Effector CD4-positive, alpha-beta T cell (primary cell): Measurements from ENCODE around the gene GLRA2.
"Not testable (repeated sequence)": the region's sequence is repeated elsewhere in the genome, so short reads cannot be mapped to it uniquely, and the experiment has no call there.

Experiments used
- DNase-seq: peaks from one replicate; pipeline ENCODE4 v3.0.0-alpha.2; 2020

GLRA2 gene

DNA sequence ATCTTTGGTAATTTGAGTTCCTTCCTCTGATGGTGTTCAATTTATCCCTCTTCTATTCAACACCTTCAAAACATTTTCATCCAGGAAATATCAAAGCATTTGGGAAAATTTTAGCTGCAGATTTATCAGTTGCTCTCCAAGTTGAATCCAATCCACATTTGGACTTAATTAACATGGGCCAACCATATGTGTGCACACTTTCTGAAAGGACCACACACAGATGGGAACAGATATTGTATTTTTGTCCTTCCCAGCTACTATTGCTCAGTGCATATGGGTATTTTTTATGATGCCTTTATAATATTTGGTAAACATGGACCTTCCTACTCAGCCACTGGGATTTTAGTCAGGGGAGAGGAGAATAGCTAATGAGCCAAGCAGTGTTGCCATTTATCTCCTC is 65.2 kb downstream of the GLRA2 start:
- DNase-seq = no peak

DNA sequence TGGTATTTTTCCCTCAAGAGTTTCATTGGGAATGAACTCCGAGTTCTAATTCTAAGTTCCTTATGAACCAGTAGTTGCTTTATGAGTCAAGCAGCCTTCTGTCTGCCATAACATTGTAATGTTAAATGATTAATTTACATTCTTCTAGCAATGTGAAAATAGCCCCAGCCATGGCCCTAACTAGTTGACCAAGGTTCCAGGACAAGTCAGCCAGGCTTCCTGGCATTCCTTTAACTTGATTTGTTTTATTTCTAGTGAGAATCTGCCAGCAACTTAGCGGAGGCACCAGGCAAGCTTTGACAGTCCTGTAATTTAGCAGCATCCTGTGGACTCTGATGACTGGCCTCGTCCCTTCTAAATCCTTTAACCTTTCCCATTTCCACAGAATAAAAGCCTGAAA is 69.0 kb downstream of the GLRA2 start:
- DNase-seq = no peak

DNA sequence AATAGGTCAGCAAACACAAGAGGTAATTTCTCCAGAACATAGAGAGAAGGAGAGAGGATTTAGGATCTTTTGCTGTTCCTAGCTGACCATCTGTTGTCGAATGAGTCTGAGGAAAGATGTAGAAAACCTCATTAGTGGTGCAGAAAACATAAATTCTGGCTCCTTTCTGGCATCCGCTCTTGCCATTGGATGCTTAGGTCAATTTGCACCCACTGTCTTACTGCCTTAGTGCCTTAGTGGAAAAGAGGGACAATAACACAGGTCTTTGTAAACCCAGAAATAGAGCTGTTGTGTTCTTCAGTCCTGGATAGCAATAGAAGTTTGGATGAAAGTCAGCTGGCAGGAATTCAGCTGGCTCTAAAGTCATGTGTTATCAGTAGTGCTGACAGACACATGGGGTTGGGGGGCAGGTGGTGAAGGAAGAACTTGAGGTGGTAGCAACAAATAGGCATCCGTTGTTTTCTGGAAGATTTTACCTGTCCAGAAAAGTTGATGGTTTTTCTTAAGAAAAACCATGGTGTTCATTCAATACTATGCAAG is 78.2 kb downstream of the GLRA2 start:
- DNase-seq = no peak

DNA sequence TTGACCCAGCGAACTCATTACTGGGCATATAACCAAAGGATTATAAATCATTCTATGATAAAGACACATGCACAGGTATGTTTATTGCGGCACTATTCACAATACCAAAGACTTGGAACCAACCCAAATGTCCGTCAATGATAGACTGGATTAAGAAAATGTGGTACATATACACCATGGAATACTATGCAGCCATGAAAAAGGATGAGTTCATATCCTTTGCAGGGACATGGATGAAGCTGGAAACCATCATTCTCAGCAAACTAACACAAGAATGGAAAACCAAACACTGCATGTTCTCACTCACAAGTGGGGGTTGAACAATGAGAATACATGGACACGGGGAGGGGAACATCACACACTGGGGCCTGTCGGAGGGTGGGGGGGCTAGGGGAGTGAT is 83.1 kb downstream of the GLRA2 start:
- not testable (repeated sequence) for DNase-seq

DNA sequence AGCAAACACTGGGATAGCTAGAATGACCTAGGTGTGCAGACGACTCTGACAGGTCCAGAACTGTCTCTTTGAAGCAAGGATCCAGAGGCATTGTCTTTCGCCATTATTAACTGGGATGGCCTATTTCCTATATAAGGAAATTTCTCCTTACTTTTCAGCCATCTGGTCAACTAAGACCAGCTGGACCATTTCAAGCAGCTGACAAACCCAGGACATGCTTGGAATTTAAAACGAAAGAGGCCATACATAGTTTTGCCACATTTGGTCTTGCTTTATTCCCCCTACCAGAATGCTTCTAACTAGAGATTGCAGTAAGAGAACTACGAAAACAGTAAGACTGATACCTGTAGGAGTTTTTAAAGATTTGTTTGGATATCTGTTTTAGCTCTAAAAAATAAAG is 87.0 kb downstream of the GLRA2 start:
- DNase-seq = no peak

DNA sequence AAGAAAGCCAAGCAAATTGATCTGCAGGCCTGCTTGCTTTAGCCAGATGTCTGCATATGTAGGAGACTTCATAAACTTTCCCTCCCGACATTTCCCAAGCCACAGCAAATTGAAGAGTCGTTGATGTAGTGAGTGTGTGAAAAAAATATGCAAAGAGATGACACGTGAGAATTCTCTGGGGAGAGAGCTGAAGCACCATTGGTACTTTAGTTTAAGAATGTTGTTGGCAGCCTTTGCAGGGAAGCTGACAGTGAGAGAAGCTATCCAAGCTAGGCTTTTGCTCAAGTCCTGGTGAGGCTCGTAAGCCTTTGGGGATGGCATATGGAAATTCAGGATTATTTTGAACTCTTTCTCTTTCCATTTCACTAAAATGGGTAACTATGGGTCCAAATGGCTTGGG is 87.5 kb downstream of the GLRA2 start:
- DNase-seq = no peak

DNA sequence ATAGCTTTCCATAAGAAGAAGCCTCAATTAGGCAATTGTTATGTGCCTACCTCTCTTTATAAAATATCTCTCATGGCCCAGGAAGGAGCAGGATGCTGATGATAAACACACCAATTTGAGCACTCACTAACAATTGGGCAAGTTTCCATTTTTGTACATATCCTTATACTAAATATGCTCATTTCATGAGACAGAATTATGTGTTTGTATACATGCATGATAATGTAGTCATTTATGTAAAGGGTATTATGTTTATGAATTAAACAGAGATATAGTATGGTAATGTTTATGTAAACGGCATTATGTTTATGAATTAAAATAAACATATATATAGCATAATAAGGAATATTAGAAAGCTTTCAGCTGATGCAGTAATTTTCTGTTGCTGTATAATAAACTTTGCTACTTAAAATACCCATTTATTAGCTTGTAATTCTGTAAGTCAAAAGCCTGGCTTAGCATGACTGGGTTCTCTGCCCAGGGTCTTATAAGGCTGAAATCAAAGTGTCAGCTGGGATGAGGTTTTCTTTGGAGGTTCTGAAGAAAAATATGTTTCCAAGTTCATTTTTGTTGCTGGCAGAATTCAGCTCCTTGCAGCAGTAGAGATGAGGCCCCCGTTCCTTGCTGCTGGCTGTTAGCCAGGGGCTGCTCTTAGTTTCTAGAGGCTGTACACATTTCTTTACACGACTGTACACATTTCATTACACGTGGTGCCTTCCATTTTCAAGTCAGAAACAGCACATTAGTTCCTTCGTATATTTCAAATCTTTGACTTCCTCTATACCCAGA is 89.0 kb downstream of the GLRA2 start:
- no peak for DNase-seq

DNA sequence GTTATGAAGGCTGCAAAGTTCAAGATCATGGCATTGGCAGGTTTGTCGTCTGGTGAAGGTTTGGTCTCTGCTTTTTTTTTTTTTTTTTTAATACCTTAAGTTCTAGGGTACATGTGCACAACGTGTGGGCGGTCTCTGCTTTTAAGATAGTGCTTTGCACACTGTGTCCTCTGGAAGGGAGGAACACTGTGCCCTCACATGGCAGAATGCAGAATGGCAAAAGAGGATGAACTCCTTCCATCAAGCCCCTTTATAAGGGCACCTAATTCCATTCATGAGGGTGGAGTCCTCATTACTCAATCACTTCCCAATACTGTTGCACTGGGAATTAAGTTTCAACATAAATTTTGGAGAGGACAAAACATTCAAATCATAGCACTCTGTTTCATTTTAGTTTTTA is 101.4 kb downstream of the GLRA2 start:
- DNase-seq = no peak

DNA sequence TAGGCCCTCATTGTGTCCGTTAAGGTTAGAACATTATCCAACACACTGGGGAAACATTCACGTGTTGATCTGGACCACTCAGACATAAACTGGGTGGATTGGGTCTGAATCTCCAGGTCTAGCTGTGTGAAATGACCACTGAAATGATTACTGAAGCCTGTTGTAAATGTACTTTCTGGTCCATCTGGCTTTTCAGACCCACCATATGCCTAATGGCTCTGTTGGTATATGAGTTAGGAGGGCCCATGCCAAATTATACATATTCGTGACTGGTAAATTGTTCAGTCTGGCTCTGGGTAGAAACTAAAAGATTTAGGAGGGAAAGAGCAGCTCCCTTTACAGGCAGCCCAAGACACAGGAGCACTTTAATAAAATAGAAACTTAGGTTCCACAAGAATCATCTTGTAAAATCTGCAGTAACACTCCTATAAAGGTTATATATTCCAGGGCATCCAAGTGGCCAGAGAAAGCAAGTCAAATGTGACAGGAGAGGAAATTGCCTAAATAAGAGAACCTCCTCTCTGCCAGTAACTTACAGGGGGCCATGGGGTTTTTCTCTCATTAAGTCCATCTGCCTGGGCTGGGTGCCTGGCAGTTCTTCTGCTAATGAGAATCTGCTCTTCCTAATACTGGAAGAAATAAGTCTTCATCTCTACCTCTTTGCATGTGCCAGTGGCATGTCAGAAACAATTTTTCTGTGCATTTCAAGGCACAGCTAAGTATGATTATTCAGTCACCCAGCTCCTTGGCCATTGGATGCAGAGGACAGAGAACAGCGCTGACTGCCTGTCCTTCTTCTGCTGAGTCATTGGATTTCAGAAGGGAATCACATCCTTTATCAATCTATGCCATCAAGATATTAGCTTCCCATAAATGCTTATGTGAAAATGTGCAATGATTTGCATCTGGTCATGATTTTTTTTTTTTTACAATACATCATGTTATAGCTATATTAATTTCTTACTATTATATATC is 112.6 kb downstream of the GLRA2 start:
- DNase-seq = no peak

DNA sequence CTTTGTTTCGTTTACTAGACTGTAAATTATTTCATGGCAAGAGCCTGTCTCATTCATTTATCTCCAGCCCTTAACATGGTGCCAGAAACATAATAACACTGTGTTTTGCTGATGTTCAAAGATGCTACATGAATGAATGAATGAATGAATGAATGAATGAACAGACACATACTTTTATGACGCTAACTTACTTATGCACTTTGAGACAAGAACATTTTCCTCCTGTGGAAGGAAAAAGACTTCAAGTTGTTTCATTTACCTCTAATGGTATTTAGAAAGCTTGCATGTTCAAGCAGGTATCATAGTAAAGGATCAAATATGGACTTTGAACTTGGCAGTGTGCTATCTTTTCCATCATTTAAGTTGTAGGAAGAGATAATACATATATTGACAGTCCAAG is 131.6 kb downstream of the GLRA2 start:
- no peak for DNase-seq

DNA sequence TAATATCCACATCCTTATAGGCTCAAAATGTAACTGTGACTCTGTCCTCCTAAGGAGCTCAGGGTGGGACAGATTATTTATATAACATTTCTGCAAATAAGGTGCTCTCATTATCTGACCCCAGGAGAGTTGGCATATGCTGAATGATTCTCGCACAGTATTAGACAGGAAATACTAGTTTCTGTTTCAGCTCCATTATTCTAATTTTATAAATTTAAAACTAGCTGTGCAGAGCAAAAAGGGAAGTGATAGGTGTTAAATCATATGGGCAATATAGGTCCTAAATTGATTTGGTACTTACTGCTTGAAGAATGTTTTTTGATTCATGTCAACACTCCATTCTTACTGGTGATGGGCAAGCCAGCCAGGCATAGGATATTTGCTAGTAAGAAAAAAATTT is 141.5 kb downstream of the GLRA2 start:
- DNase-seq = no peak

DNA sequence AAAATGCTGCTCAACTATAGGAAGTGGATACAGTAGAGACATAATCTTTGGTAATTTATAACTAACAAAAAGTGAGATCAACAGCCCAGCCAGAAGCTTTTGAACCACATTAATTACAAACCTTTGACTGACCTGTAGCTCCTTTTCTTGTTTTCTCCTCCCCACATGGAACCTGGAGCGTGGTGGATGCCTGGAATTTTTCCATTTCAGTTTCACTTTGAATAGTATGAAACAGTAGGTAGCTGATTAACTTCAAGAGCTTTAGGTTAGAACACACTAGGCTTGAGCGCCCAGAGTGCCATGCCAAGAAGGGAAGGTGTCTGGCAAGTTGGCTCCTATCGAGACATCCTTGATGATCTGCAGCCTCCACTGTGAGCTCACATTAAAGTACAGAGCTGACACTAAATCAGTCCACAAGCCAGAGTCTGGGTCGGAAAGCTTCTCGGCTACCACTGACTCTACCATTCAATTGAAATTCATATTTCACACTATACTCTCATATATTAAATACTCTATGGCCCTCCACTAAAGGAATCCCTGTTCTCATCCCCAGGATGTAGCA is 143.4 kb downstream of the GLRA2 start:
- no peak for DNase-seq

DNA sequence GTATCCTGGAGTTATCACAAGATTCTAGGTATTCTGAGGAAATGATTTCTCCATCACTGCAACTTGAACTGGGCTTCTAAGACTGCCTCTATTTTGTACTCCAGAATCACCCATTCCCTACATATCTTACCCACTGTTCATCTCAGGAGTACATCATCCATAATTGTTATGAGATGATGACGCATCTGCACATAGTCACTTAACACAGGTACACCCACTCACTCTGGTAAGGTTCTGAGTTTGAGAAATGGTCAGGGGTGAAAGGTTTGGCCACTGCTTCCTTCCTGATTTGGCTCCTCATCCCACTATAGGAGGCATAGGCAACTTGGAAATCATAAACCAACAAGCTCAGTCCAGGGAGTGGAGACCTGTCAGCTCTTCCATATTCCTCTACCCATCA is 143.9 kb downstream of the GLRA2 start:
- no peak for DNase-seq

DNA sequence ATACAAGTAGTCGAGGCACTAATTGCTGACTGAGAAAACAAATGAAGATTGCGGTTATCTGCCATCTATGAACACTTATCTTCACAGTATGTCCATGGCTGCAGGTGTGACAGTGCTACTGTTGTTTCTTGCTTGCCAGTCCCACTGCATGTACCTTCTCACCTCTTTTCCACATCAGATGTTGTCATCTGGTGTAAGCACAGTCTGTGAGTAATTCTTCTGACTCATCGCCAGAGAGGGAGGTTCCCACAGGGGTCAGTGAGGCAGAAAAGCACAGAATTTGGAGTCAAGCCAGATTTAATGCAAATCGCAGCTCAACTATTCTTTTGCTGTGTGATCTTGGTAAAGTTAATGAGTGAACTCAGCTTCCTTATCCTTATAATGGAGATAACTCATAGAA is 144.4 kb downstream of the GLRA2 start:
- DNase-seq = no peak

DNA sequence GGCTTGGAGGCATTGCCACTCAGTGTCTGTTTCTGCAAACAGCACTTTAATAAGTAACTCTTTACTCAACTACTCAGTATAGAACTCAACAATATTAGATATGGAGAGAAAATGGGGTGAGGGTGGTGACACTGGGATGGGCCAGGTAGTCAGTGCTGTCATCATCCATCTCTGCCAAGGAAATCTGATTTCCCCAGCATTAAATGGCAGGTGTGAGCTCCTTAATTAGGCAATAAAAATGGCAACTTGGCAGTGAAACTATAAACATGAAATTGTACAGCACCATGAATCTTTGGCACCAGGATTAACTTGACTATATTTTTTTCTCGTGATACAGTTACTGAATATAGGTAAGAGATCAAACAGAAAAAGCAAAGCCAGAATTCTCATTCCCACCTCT is 146.2 kb downstream of the GLRA2 start:
- DNase-seq = no peak

DNA sequence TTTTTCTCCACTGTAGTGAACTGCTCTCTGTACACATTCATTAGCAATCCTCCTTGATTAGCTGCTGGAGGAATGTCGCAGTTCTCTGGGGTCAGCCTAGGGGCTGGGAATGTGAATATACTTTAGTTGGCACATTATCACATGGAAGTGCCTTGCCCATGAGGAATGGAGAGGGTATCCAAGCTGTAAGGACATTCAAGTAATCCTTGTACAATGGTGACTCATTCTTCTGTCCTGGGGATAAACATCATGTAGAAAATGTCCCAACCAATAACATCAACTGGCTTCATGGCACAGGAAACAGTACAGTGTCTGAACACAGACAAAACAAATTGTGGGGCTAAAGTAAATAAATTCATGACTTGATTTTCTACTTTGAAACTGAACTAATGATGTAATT is 147.1 kb downstream of the GLRA2 start:
- DNase-seq = no peak

DNA sequence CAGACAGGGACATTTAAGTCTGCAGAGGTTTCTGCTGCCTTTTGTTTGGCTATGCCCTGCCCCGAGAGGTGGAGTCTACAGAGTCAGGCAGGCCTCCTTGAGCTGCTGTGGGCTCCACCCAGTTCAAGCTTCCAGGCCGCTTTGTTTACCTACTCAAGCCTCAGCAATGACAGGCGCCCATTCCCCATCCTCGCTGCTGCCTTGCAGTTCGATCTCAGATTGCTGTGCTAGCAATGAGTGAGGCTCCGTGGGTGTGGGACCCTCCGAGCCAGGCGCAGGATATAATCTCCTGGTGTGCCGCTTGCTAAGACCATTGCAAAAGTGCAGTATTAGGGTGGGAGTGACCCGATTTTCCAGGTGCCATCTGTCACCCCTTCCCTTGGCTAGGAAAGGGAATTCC is 159.0 kb downstream of the GLRA2 start:
- DNase-seq = not testable (repeated sequence)

DNA sequence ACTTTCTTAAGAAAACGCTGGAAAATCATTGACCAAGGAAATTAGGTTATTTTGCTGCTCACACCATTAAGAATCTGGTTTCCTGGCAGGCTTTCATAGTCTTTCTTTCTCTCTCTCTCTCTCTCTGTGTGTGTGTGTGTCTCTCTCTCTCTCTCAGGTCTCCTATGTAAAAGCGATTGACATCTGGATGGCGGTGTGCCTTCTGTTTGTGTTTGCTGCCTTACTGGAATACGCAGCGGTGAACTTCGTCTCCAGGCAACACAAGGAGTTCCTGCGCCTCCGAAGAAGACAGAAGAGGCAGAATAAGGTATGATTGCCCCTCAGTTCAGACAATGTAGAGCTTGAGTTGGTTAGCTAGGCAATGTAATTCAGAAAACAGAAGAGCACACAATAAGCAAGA is 161.2 kb downstream of the GLRA2 start:
- no peak for DNase-seq

DNA sequence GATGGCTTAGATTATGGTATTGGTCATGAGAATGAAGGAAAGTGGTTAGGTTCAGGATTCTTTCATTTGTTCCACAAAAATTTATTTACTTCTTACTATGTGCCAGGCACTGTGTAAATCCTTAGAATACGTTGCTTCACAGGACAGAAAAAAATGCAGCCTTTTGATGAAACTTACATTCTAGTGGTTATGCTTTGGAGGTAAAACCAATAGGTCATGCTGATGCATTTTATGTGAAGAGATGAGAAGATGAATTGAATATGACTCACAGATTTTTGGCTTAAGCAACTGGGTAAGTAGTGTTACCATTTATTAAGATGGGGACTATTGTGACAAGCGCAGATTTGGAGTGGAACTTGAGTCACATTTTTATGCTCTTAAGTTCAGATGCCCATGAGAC is 165.3 kb downstream of the GLRA2 start:
- no peak for DNase-seq

DNA sequence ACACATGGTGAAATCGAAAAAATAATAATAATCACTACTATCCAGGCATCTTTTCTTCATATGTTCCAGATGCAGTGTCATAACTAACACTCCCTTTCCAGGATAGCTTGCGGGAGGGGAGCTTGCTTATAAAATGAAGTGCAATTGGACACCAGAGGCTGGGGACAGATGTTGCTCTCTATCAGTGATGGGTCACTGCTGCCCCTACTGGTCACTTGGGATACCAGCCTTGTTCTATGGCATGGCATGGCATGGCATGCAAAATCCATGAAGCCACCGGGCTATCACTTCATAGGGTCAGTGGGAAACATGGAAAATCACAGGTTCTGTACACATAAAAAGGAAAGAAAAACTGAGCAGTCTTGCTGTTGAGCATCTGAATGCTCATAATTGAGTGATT is 168.1 kb downstream of the GLRA2 start:
- DNase-seq = no peak

DNA sequence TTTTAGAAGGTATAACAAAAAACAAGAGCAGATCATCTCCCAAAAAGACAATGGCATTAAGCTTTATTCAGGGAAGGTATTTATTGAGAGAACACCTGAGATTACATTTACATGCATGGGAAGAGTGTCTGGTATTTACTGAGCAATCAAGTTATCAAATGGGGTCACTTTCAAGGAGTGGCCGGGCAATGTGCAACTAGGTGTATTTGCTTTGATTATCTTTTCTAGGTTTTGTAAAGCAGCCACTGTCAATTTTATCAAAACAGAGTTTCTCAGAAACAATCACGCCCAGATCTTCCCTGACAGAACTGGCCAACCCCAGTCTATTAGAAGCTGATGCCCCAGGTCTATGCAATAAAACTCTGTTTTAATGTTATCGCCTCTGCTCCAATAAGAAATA is 169.5 kb downstream of the GLRA2 start:
- DNase-seq = no peak

DNA sequence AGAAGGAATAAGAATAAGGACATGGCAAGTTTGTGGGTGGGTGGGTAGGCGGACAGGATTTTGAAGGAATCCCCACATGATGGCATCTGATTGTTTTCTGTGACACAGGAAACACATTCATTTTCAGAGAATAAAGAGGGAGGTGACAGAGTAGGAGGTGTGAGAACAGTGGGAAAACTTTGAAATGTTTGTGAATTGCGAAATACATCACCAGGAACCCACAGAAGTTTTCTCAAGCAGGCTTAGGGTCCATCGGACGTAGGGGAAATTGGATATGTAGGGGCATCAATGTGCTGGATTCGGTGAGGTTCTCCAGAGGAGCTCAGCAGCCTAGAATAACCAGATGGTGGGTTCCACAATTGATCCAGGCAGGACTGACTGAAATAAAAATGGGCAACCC is 171.6 kb downstream of the GLRA2 start:
- no peak for DNase-seq

DNA sequence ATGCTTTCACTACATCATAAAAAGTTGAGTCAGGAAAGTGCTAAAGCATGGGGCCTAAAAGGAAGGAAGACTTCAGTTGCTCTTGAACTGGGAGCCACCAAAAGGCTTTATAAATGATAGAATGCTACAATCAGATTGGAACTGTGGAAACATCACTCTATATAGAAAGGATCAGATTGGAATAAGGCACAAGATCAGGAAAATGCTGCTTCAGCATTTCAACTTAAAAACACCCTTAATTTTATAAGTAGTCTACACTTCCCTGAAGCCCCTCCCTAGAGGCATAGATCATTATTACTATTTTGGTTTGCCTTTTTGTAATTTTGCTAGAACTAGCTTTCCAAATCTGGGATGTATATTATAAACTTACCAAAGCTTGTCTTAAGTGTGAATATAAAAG is 172.8 kb downstream of the GLRA2 start:
- no peak for DNase-seq

DNA sequence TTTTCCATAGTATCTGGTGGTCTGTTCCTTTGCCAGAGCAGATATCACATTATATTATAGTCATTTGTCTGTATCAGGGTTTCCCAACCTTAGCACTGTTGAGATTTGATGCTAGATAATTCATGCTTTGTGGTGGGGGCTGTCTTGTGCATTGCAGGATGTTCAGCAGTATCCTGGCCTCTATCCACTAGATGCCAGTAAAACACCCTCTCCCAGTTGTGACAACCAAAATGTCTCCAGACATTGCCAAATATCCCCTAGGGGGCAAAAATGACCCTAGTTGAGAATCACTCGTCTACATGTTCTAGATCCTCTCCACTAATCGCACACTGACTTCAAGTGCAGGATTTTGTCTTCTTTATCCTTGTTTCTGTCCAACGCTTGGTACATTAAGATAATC is 182.8 kb downstream of the GLRA2 start:
- DNase-seq = no peak
